IPS-18c (cell line): ENCODE measurements around the gene WWOX.

Source experiments
- H3K4me3 ChIP-seq: 2 replicates; pipeline ENCODE4 v1.7.0; 2013; ENCODE audit warnings: low read depth, mild to moderate bottlenecking, low read length, moderate library complexity; ENCODE audit not compliant: insufficient read depth
- H3K9me3 ChIP-seq: one replicate; pipeline ENCODE4 v1.6.1; 2013; ENCODE audit warnings: mild to moderate bottlenecking, low read length, moderate library complexity; ENCODE audit not compliant: control insufficient read depth, insufficient read depth

Gene WWOX

GRCh38 chr16:78931678-78932077 lies 832.2 kb downstream of the WWOX start:
- Histone ChIP-seq H3K9me3 (no peaks in the 10 kb centered on the region), H3K4me3 (no peak overlapping the region)

GRCh38 chr16:78932355-78932943 lies 833.0 kb downstream of the WWOX start:
- no peaks in the 10 kb centered on the region for H3K9me3 ChIP-seq
- no peak overlapping the region for H3K4me3 ChIP-seq

- no peak overlapping the region for H3K4me3 ChIP-seq
- no peaks in the 10 kb centered on the region for H3K9me3 ChIP-seq
Observed at GRCh38 chr16:78936060-78936459, 836.6 kb downstream of the WWOX start.

- Histone ChIP-seq H3K9me3 (no peaks in the 10 kb centered on the region), H3K4me3 (no peak overlapping the region)
Observed at GRCh38 chr16:78939597-78939996, 840.1 kb downstream of the WWOX start.

- no peaks in the 10 kb centered on the region for H3K9me3 ChIP-seq
- H3K4me3 ChIP-seq, result no peak overlapping the region
Observed at GRCh38 chr16:78942625-78943245, 843.3 kb downstream of the WWOX start.

- H3K4me3 ChIP-seq, result no peak overlapping the region
- H3K9me3 ChIP-seq, result no peaks in the 10 kb centered on the region
Observed at GRCh38 chr16:78945336-78945735, 845.9 kb downstream of the WWOX start.

GRCh38 chr16:78946556-78946955 lies 847.1 kb downstream of the WWOX start:
- Histone ChIP-seq H3K9me3 (no peaks in the 10 kb centered on the region), H3K4me3 (no peak overlapping the region)

GRCh38 chr16:78950768-78951167 lies 851.3 kb downstream of the WWOX start:
- Histone ChIP-seq H3K4me3 (no peak overlapping the region), H3K9me3 (no peaks in the 10 kb centered on the region)

GRCh38 chr16:78952630-78953029 lies 853.2 kb downstream of the WWOX start:
- Histone ChIP-seq H3K4me3 (no peak overlapping the region), H3K9me3 (no peaks in the 10 kb centered on the region)

- Histone ChIP-seq H3K4me3 (no peak overlapping the region), H3K9me3 (no peaks in the 10 kb centered on the region)
Observed at GRCh38 chr16:78953526-78953925, 854.1 kb downstream of the WWOX start.

- Histone ChIP-seq H3K9me3 (no peaks in the 10 kb centered on the region), H3K4me3 (no peak overlapping the region)
Observed at GRCh38 chr16:78955206-78955605, 855.8 kb downstream of the WWOX start.

GRCh38 chr16:78956859-78957258 lies 857.4 kb downstream of the WWOX start:
- H3K4me3 ChIP-seq, result no peak overlapping the region
- H3K9me3 ChIP-seq, result no peaks in the 10 kb centered on the region

- Histone ChIP-seq H3K4me3 (no peak overlapping the region), H3K9me3 (no peaks in the 10 kb centered on the region)
Observed at GRCh38 chr16:78957317-78958100, 858.1 kb downstream of the WWOX start.

GRCh38 chr16:78961464-78961863 lies 862.0 kb downstream of the WWOX start:
- Histone ChIP-seq H3K4me3 (no peak overlapping the region), H3K9me3 (no peaks in the 10 kb centered on the region)

GRCh38 chr16:78962457-78962929 lies 863.0 kb downstream of the WWOX start:
- Histone ChIP-seq H3K4me3 (no peak overlapping the region), H3K9me3 (no peaks in the 10 kb centered on the region)

GRCh38 chr16:78967948-78968347 lies 868.5 kb downstream of the WWOX start:
- Histone ChIP-seq H3K4me3 (no peak overlapping the region), H3K9me3 (no peaks in the 10 kb centered on the region)

GRCh38 chr16:78969721-78970120 lies 870.3 kb downstream of the WWOX start:
- Histone ChIP-seq H3K9me3 (no peaks in the 10 kb centered on the region), H3K4me3 (no peak overlapping the region)

GRCh38 chr16:78970650-78971049 lies 871.2 kb downstream of the WWOX start:
- H3K4me3 ChIP-seq, result no peak overlapping the region
- H3K9me3 ChIP-seq, result no peaks in the 10 kb centered on the region
